PC-3 (cell line): Measurements from ENCODE around the gene ERBB2. TPM values are rescaled to one million over a fixed set of nuclear protein-coding genes. Genes with fewer than 3 reads are reported as not detected.

ENCODE experiments used
- ATAC-seq: fragments of 200-7000 bp; cut with Tn5 transposase; 2 replicates; pipeline ENCODE4 v1.9.1; 2020; ENCODE audit warnings: mild to moderate bottlenecking, moderate library complexity
- BruUV-seq: library from RNA; stranded (reverse); fragments of 400-500 nt; replicated peaks from 2 replicates; lab custom pipeline; 2021; lab: Mats Ljungman, UMichigan
- CTCF ChIA-PET: fragments of 300-600 bp; sonication (Branson Sonifier 250); formaldehyde crosslinking; loops from one replicate; lab custom pipeline; 2022; ENCODE audit warnings: antibody characterized with exemption; lab: Charles Lee
- POLR2A ChIA-PET: fragments of 300-600 bp; sonication (Branson Sonifier 250); formaldehyde crosslinking; loops from one replicate; lab custom pipeline; 2022; ENCODE audit warnings: antibody characterized with exemption; ENCODE audit not compliant: unreplicated experiment; lab: Charles Lee
- DNase-seq: peaks from one replicate; pipeline ENCODE4 v3.0.0-alpha.2; 2015
- H2AFZ ChIP-seq: fragments of 300-600 bp; sonication (generic); 2 replicates; pipeline ENCODE4 v1.6.0; 2016; ENCODE audit warnings: antibody characterized with exemption, low read length
- H3F3A ChIP-seq: fragments of 300-600 bp; sonication (generic); one replicate; pipeline ENCODE4 v1.6.0; 2017; ENCODE audit warnings: antibody characterized with exemption, low read length, control low read depth, mild to moderate bottlenecking; ENCODE audit not compliant: unreplicated experiment
- H3K27ac ChIP-seq: fragments of 300-600 bp; sonication (generic); 2 replicates; pipeline ENCODE4 v1.5.1; 2016; ENCODE audit warnings: mild to moderate bottlenecking, low read length
- H3K27me3 ChIP-seq: fragments of 300-600 bp; sonication (generic); 2 replicates; pipeline ENCODE4 v1.6.1; 2016; ENCODE audit warnings: low read length, mixed read lengths
- H3K36me3 ChIP-seq: fragments of 300-600 bp; sonication (generic); 2 replicates; pipeline ENCODE4 v1.6.1; 2016; ENCODE audit warnings: low read depth, mixed run types, low read length, mixed read lengths
- H3K4me1 ChIP-seq: fragments of 300-600 bp; sonication (generic); 2 replicates; pipeline ENCODE4 v1.5.1; 2016; ENCODE audit warnings: low read length; ENCODE audit not compliant: insufficient read depth
- H3K4me2 ChIP-seq: fragments of 300-600 bp; sonication (generic); 2 replicates; pipeline ENCODE4 v1.6.0; 2016; ENCODE audit warnings: low read length
- H3K4me3 ChIP-seq: fragments of 300-600 bp; sonication (generic); 2 replicates; pipeline ENCODE4 v1.5.1; 2016; ENCODE audit warnings: mild to moderate bottlenecking, low read length, mixed read lengths
- H3K79me2 ChIP-seq: fragments of 300-600 bp; sonication (generic); 2 replicates; pipeline ENCODE4 v1.6.1; 2017; ENCODE audit warnings: low read length, mixed read lengths
- H3K9ac ChIP-seq: fragments of 300-600 bp; sonication (generic); 2 replicates; pipeline ENCODE4 v1.6.0; 2016; ENCODE audit warnings: mild to moderate bottlenecking, low read length
- H3K9me2 ChIP-seq: fragments of 300-600 bp; sonication (generic); replicated peaks from 2 replicates; pipeline ENCODE4 v1.6.1; 2016; ENCODE audit warnings: mixed run types, low read length, mixed read lengths
- H3K9me3 ChIP-seq: fragments of 300-600 bp; sonication (generic); 2 replicates; pipeline ENCODE4 v1.6.1; 2016; ENCODE audit warnings: low read length, mixed read lengths
- H4K20me1 ChIP-seq: fragments of 300-600 bp; sonication (generic); 2 replicates; pipeline ENCODE4 v1.6.1; 2016; ENCODE audit warnings: low read length, mixed read lengths
- CTCF ChIP-seq: fragments of 300-600 bp; sonication (generic); conservative IDR thresholded peaks from 2 replicates; pipeline ENCODE4 v1.5.1; 2017; ENCODE audit warnings: antibody characterized with exemption, low read depth, mild to moderate bottlenecking, low read length
- EZH2 ChIP-seq: fragments of 300-600 bp; sonication (generic); IDR thresholded peaks from one replicate; pipeline ENCODE4 v1.6.1; 2017; ENCODE audit warnings: antibody characterized with exemption, mild to moderate bottlenecking, low read length; ENCODE audit not compliant: unreplicated experiment
- EZH2phosphoT487 ChIP-seq: fragments of 300-600 bp; sonication (generic); IDR thresholded peaks from 2 replicates; pipeline ENCODE4 v1.6.1; 2018; ENCODE audit warnings: mild to moderate bottlenecking, antibody characterized with exemption, low read length, borderline replicate concordance
- intact Hi-C: fragments of 100-400 bp; cut with micrococcal nuclease; formaldehyde crosslinking; loops from 2 replicates; pipeline ENCODE4 v1.9.0; 2023
- total RNA-seq: library from RNA; depleted of rRNA; stranded (reverse); fragments of >200 nt; gene quantifications from 2 replicates; pipeline ENCODE4 v1.2.3, GENCODE V29; 2014

ERBB2 gene
- total RNA-seq, 1 experiment from 2014 or later, result 36.2 TPM

GRCh38 chr17:39658760-39659159 lies 41.1 kb upstream of the ERBB2 start:
- Histone ChIP-seq H3K9me3 (no peaks in the 10 kb centered on the region), H3K4me2 (no peak overlapping the region), H3K27me3 (no peaks in the 10 kb centered on the region), H2AFZ (no peak overlapping the region), H3K9ac (no peak overlapping the region), H3K4me3 (no peak overlapping the region), H3K79me2 (no peaks in the 10 kb centered on the region), H3K4me1 (no peaks in the 10 kb centered on the region), H4K20me1 (no peaks in the 10 kb centered on the region), H3K27ac (no peak overlapping the region), H3K9me2 (no peaks in the 10 kb centered on the region), H3K36me3 (no peaks in the 10 kb centered on the region), H3F3A (no peaks in the 10 kb centered on the region)
- ATAC-seq (no peak), DNase-seq (no peak)
- no TSS peak for BruUV-seq
- ChIA-PET POLR2A (no interaction called here), CTCF (no interaction called here)
- intact Hi-C loops, result no loop called here
- TF ChIP-seq CTCF, result no peak
- TF ChIP-seq EZH2phosphoT487, result no peak
- TF ChIP-seq EZH2, result no peak

- intact Hi-C loops, result no loop called here
- H2AFZ ChIP-seq, result no peak overlapping the region
- H3K9ac ChIP-seq, result no peak overlapping the region
- no peaks in the 10 kb centered on the region for H3F3A ChIP-seq
- ChIA-PET POLR2A (no interaction called here), CTCF (no interaction called here)
- no peak overlapping the region for H3K27ac ChIP-seq
- H3K4me1 ChIP-seq, result no peaks in the 10 kb centered on the region
- no peak overlapping the region for H3K4me3 ChIP-seq
- TF ChIP-seq EZH2, result no peak
- no peak for TF ChIP-seq CTCF
- no peak for TF ChIP-seq EZH2phosphoT487
- no peaks in the 10 kb centered on the region for H3K9me3 ChIP-seq
- H3K79me2 ChIP-seq, result no peaks in the 10 kb centered on the region
- H3K4me2 ChIP-seq, result no peak overlapping the region
- no peaks in the 10 kb centered on the region for H3K9me2 ChIP-seq
- no peak for DNase-seq
- no TSS peak for BruUV-seq
- H3K36me3 ChIP-seq, result no peaks in the 10 kb centered on the region
- ATAC-seq, result no peak
- no peaks in the 10 kb centered on the region for H3K27me3 ChIP-seq
- H4K20me1 ChIP-seq, result no peaks in the 10 kb centered on the region
These were observed 40.4 kb upstream of the ERBB2 start for GRCh38 chr17:39659279-39660010.

GRCh38 chr17:39660011-39660360 lies 39.9 kb upstream of the ERBB2 start:
- H3K27me3 ChIP-seq, result no peaks in the 10 kb centered on the region
- no peak overlapping the region for H3K4me2 ChIP-seq
- H3K36me3 ChIP-seq, result no peaks in the 10 kb centered on the region
- CTCF ChIA-PET, result no interaction called here
- H3K4me3 ChIP-seq, result no peak overlapping the region
- no TSS peak for BruUV-seq
- no peak overlapping the region for H3K27ac ChIP-seq
- POLR2A ChIA-PET, result no interaction called here
- H4K20me1 ChIP-seq, result no peaks in the 10 kb centered on the region
- H3K79me2 ChIP-seq, result no peaks in the 10 kb centered on the region
- H3K4me1 ChIP-seq, result no peaks in the 10 kb centered on the region
- no peaks in the 10 kb centered on the region for H3K9me2 ChIP-seq
- H3K9me3 ChIP-seq, result no peaks in the 10 kb centered on the region
- intact Hi-C loops, result no loop called here
- no peak overlapping the region for H3K9ac ChIP-seq
- ATAC-seq, result no peak
- no peaks in the 10 kb centered on the region for H3F3A ChIP-seq
- no peak for TF ChIP-seq CTCF
- no peak for TF ChIP-seq EZH2phosphoT487
- TF ChIP-seq EZH2, result no peak
- no peak for DNase-seq
- no peak overlapping the region for H2AFZ ChIP-seq
